ENCODE results near the gene CPOX.
"Not testable (repeated sequence)": the region's sequence is repeated elsewhere in the genome, so short reads cannot be mapped to it uniquely, and the experiment has no call there.

CPOX gene

GRCh38 chr3:98561727-98562521 is 31.5 kb downstream of the CPOX start:
- peak in 1 of 2 donors; percentile 16 for DNase-seq (ENCODE audit: low read depth in 2 of 2)

- no peak for DNase-seq (ENCODE audit: low read depth in 2 of 2)
Measured at GRCh38 chr3:98560911-98561310, 32.5 kb downstream of the CPOX start.

- not testable (repeated sequence) for DNase-seq (ENCODE audit: low read depth in 2 of 2)
Measured at GRCh38 chr3:98559769-98560168, 33.6 kb downstream of the CPOX start.

- DNase-seq (ENCODE audit: low read depth in 2 of 2), result no peak
Measured at GRCh38 chr3:98558100-98558827, 35.1 kb downstream of the CPOX start.

- DNase-seq (ENCODE audit: low read depth in 2 of 2), result peak; percentile 13 to 34
Measured at GRCh38 chr3:98557324-98558010, 35.9 kb downstream of the CPOX start.

GRCh38 chr3:98556164-98557130 is 37.0 kb downstream of the CPOX start:
- DNase-seq (ENCODE audit: low read depth in 2 of 2), result peak; percentile 58 to 72

- no peak for DNase-seq (ENCODE audit: low read depth in 2 of 2)
Measured at GRCh38 chr3:98555025-98555379, 38.4 kb downstream of the CPOX start.

- DNase-seq (ENCODE audit: low read depth in 2 of 2), result no peak
Measured at GRCh38 chr3:98554580-98554979, 38.8 kb downstream of the CPOX start.

GRCh38 chr3:98553753-98554152 is 39.7 kb downstream of the CPOX start:
- DNase-seq (ENCODE audit: low read depth in 2 of 2), result no peak

GRCh38 chr3:98553021-98553563 is 40.3 kb downstream of the CPOX start:
- DNase-seq (ENCODE audit: low read depth in 2 of 2), result no peak

- no peak for DNase-seq (ENCODE audit: low read depth in 2 of 2)
Measured at GRCh38 chr3:98552232-98553020, 41.0 kb downstream of the CPOX start.

GRCh38 chr3:98551754-98552153 is 41.7 kb downstream of the CPOX start:
- DNase-seq (ENCODE audit: low read depth in 2 of 2), result no peak

GRCh38 chr3:98551236-98551635 is 42.2 kb downstream of the CPOX start:
- DNase-seq (ENCODE audit: low read depth in 2 of 2), result no peak

GRCh38 chr3:98550833-98551232 is 42.6 kb downstream of the CPOX start:
- no peak for DNase-seq (ENCODE audit: low read depth in 2 of 2)

- DNase-seq (ENCODE audit: low read depth in 2 of 2), result no peak
Measured at GRCh38 chr3:98548544-98548943, 44.9 kb downstream of the CPOX start.

- no peak for DNase-seq (ENCODE audit: low read depth in 2 of 2)
Measured at GRCh38 chr3:98545940-98546339, 47.5 kb downstream of the CPOX start.

GRCh38 chr3:98542623-98543022 is 50.8 kb downstream of the CPOX start:
- no peak for DNase-seq (ENCODE audit: low read depth in 2 of 2)

GRCh38 chr3:98541695-98542094 is 51.7 kb downstream of the CPOX start:
- no peak for DNase-seq (ENCODE audit: low read depth in 2 of 2)

GRCh38 chr3:98540346-98540745 is 53.1 kb downstream of the CPOX start:
- no peak for DNase-seq (ENCODE audit: low read depth in 2 of 2)

GRCh38 chr3:98536456-98537017 is 56.9 kb downstream of the CPOX start:
- no peak for DNase-seq (ENCODE audit: low read depth in 2 of 2)
